Panc1 (cell line): ENCODE results near the gene ZNF441.

Experiments used
- SIN3A ChIP-seq: IDR thresholded peaks from 2 replicates; pipeline ENCODE4 v1.6.1; 2012; ENCODE audit warnings: low read depth, mild to moderate bottlenecking, low read length, moderate library complexity, borderline replicate concordance; ENCODE audit not compliant: insufficient read depth
- TF ChIP-seq, protein P1 (sequence below): fragments of 450-650 bp; IDR thresholded peaks from 2 replicates; pipeline ENCODE4 v1.5.1; 2017; ENCODE audit warnings: mild to moderate bottlenecking

GRCh38 chr19:11747277-11747676 lies 19.5 kb upstream of the ZNF441 start:
- TF ChIP-seq, protein P1, sequence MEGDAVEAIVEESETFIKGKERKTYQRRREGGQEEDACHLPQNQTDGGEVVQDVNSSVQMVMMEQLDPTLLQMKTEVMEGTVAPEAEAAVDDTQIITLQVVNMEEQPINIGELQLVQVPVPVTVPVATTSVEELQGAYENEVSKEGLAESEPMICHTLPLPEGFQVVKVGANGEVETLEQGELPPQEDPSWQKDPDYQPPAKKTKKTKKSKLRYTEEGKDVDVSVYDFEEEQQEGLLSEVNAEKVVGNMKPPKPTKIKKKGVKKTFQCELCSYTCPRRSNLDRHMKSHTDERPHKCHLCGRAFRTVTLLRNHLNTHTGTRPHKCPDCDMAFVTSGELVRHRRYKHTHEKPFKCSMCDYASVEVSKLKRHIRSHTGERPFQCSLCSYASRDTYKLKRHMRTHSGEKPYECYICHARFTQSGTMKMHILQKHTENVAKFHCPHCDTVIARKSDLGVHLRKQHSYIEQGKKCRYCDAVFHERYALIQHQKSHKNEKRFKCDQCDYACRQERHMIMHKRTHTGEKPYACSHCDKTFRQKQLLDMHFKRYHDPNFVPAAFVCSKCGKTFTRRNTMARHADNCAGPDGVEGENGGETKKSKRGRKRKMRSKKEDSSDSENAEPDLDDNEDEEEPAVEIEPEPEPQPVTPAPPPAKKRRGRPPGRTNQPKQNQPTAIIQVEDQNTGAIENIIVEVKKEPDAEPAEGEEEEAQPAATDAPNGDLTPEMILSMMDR: no peak
- no peak for TF ChIP-seq SIN3A
